Lower lobe of right lung (tissue), 2 donors: ENCODE data around the gene NXPE3. TPM values are rescaled to one million over a fixed set of nuclear protein-coding genes. Genes with fewer than 3 reads are reported as not detected.

Source experiments
- ATAC-seq, 2 donors: fragments of 200-7000 bp; cut with Tn5 transposase; one replicate each; pipeline ENCODE4 v1.9.1; 2020 to 2022; ENCODE audit warnings: mild to moderate bottlenecking in 2 of 2, moderate library complexity in 2 of 2
- DNase-seq: peaks from one replicate; pipeline ENCODE4 v3.0.0-alpha.2; 2020
- H3K27ac ChIP-seq: fragments of 200-600 bp; one replicate; pipeline ENCODE4 v1.8.0; 2022
- H3K27me3 ChIP-seq: fragments of 200-600 bp; one replicate; pipeline ENCODE4 v1.8.0; 2022; ENCODE audit warnings: low read depth
- H3K36me3 ChIP-seq: fragments of 200-600 bp; one replicate; pipeline ENCODE4 v1.8.0; 2022; ENCODE audit warnings: mild to moderate bottlenecking
- H3K4me1 ChIP-seq: fragments of 200-600 bp; one replicate; pipeline ENCODE4 v1.8.0; 2022
- H3K4me3 ChIP-seq: fragments of 200-600 bp; one replicate; pipeline ENCODE4 v1.8.0; 2022; ENCODE audit warnings: mild to moderate bottlenecking
- H3K9me3 ChIP-seq: fragments of 200-600 bp; one replicate; pipeline ENCODE4 v1.8.0; 2022
- intact Hi-C: fragments of 100-400 bp; cut with DNase I; formaldehyde crosslinking; loops from one replicate; pipeline ENCODE4 v1.11.0; 2022
- total RNA-seq: library from RNA; stranded (reverse); fragmentation: NEBNext Ultra II Directional; extraction: Animal tissue kit (Norgen Biotek cat#: 25700); gene quantifications from one replicate; pipeline ENCODE4 v1.2.1, GENCODE V29; 2021
- TF ChIP-seq, protein P1 (sequence below): fragments of 200-600 bp; IDR thresholded peaks from one replicate; pipeline ENCODE4 v1.8.0; 2022; ENCODE audit warnings: antibody characterized with exemption, mild to moderate bottlenecking
- donor health status: DM: no; HTN: yes; CAD: no; lungs with severe emphysema.

NXPE3 gene
- total RNA-seq, 1 donor from 2014 or later, result 22.0 TPM

DNA sequence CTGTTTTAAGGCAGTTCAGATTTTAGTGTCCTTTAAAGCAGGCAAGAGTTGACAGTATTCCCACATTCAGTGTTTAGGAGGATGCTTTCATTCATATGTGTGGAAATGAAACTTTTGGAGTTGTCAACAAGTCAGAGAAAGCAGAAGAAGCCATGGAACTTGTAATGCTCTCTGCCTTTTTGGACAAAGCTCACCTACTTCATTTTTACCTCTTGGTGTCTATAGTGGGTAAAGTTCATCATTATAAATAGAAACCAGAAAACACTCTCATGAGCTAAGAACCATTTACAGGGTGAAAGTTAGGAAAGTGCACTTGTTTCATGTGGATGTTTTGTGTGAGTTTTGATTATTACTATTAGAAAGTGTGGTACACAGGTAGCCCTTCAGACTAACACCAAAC is 61.1 kb downstream of the NXPE3 start:
- H3K36me3 ChIP-seq, result no peaks in the 10 kb centered on the region
- no peak overlapping the region for H3K27ac ChIP-seq
- intact Hi-C loops, result no loop called here
- H3K9me3 ChIP-seq, result no peaks in the 10 kb centered on the region
- no peaks in the 10 kb centered on the region for H3K27me3 ChIP-seq
- no peak for ATAC-seq
- H3K4me1 ChIP-seq, result peaks cover 14% of the 10 kb centered on the region
- no peak for DNase-seq
- TF ChIP-seq, protein P1, sequence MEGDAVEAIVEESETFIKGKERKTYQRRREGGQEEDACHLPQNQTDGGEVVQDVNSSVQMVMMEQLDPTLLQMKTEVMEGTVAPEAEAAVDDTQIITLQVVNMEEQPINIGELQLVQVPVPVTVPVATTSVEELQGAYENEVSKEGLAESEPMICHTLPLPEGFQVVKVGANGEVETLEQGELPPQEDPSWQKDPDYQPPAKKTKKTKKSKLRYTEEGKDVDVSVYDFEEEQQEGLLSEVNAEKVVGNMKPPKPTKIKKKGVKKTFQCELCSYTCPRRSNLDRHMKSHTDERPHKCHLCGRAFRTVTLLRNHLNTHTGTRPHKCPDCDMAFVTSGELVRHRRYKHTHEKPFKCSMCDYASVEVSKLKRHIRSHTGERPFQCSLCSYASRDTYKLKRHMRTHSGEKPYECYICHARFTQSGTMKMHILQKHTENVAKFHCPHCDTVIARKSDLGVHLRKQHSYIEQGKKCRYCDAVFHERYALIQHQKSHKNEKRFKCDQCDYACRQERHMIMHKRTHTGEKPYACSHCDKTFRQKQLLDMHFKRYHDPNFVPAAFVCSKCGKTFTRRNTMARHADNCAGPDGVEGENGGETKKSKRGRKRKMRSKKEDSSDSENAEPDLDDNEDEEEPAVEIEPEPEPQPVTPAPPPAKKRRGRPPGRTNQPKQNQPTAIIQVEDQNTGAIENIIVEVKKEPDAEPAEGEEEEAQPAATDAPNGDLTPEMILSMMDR, result no peak
- no peak overlapping the region for H3K4me3 ChIP-seq

DNA sequence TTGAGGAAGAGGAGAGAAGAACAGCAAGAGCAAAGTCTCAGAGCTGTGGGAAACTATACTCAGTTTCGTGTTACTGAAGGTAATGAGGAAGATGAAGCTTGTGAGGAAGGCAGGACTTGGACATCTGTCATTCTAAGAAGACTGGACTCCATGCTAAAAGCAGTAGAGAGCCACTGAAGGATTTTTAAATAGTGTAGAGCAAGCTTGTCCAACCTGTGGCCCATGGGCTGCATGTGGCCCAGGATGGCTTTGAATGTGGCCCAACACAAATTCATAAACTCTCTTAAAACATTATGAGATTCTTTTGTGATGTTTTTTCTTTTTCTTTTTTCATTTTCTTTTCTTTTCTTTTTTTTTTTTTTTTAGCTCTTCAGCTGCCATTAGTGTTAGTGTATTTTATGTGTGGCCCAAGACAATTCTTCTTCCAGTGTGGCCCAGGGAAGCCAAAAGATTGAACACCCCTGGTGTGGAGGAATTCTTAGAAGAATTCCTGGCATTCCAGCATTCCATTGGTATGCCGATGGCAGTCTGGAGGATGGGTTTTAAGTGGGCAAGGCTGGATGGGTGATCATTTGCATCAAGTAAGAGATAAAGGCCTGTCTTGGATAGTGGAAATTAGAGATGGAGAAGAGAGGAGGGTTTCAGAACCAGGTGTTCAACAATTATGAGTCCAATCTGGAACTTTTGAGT is 63.4 kb downstream of the NXPE3 start:
- Histone ChIP-seq H3K4me3 (no peak overlapping the region), H3K9me3 (no peaks in the 10 kb centered on the region), H3K27me3 (no peaks in the 10 kb centered on the region), H3K4me1 (peaks cover 10% of the 10 kb centered on the region), H3K27ac (no peak overlapping the region), H3K36me3 (no peaks in the 10 kb centered on the region)
- intact Hi-C loops, result no loop called here
- DNase-seq, result no peak
- TF ChIP-seq, protein P1, result no peak
- no peak for ATAC-seq

DNA sequence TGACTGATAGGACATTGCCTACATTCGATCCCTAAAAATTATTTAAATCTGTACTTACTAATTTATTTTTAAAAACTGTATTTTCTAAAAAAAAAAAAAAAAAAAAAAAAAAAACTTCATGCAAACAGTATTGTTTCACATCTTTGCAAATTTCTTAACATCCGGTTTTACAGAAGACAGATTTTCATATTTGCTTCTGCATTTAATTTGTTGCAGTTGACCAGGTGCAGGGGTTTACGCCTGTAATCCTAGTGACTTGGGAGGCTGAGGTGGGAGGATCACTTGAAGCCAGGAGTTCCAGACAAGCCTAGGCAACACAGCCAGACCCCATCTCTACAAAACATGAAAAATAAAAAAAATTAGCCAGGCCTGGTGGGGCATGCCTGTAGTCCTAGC is 63.9 kb downstream of the NXPE3 start:
- no peaks in the 10 kb centered on the region for H3K9me3 ChIP-seq
- H3K4me3 ChIP-seq, result no peak overlapping the region
- TF ChIP-seq, protein P1, result no peak
- H3K27me3 ChIP-seq, result no peaks in the 10 kb centered on the region
- no peaks in the 10 kb centered on the region for H3K36me3 ChIP-seq
- intact Hi-C loops, result no loop called here
- ATAC-seq (no peak), DNase-seq (no peak)
- peaks cover 11% of the 10 kb centered on the region for H3K4me1 ChIP-seq
- no peak overlapping the region for H3K27ac ChIP-seq

DNA sequence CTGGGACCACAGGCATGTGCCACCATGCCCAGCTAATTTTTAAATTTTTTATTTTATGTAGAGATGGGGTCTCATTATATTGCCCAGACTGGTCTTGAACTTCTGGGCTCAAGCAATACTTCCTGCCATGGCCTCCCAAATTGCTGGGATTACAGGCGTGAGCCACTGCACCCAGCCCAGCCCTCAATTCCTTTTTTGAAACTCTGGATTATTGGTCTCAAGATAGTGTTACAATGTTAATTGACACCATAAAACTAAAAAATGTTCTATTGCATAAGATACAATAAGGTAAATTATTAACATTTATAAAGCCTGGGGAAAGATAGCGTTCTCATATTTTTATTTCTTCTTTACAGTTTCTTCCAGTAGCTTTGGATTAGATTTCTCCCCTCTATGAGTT is 66.4 kb downstream of the NXPE3 start:
- ATAC-seq (no peak), DNase-seq (no peak)
- H3K27me3 ChIP-seq, result no peaks in the 10 kb centered on the region
- no peaks in the 10 kb centered on the region for H3K36me3 ChIP-seq
- no peak overlapping the region for H3K4me3 ChIP-seq
- intact Hi-C loops, result no loop called here
- TF ChIP-seq, protein P1, result no peak
- H3K4me1 ChIP-seq, result peaks cover 19% of the 10 kb centered on the region
- H3K9me3 ChIP-seq, result no peaks in the 10 kb centered on the region
- no peak overlapping the region for H3K27ac ChIP-seq

DNA sequence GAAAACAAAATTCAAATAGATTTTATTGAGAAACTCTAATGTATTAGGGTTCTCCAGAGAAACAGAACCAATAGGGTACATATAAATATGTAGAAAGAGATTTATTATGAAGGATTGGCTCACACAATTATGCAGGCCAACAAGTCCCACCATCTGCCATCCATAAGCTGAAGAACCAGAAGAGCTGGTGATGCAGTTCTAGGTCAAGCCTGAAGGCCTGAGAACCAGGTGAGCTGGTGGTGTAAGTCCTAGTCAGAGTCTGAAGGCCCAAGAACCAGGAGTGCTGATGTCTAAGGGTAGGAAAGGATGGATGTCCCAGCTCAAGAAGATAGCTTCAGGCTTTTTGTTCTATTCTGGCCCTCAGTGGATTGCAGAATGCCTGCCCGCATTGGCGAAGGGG is 67.7 kb downstream of the NXPE3 start:
- ATAC-seq (no peak), DNase-seq (no peak)
- Histone ChIP-seq H3K4me3 (no peak overlapping the region), H3K9me3 (no peaks in the 10 kb centered on the region), H3K36me3 (peaks cover 2% of the 10 kb centered on the region), H3K4me1 (peaks cover 22% of the 10 kb centered on the region), H3K27me3 (no peaks in the 10 kb centered on the region), H3K27ac (peak overlapping the region; percentile 100)
- intact Hi-C loops, result no loop called here
- TF ChIP-seq, protein P1, result no peak
